NCI-H2107 treated with DMSO at 0.1 percent for 48 hours (cell line): ENCODE results near the gene PHF21B.
"Not testable (repeated sequence)": the region's sequence is repeated elsewhere in the genome, so short reads cannot be mapped to it uniquely, and the experiment has no call there.

Experiments
- DNase-seq: peaks from one replicate; lab custom pipeline; 2025; ENCODE audit not compliant: unreplicated experiment; lab: John Stamatoyannopoulos, UW

Gene PHF21B

GRCh38 chr22:44921766-44922165, 88.0 kb downstream of the PHF21B start:
- not testable (repeated sequence) for DNase-seq

GRCh38 chr22:44920183-44920582, 89.6 kb downstream of the PHF21B start:
- no peak for DNase-seq

DNA sequence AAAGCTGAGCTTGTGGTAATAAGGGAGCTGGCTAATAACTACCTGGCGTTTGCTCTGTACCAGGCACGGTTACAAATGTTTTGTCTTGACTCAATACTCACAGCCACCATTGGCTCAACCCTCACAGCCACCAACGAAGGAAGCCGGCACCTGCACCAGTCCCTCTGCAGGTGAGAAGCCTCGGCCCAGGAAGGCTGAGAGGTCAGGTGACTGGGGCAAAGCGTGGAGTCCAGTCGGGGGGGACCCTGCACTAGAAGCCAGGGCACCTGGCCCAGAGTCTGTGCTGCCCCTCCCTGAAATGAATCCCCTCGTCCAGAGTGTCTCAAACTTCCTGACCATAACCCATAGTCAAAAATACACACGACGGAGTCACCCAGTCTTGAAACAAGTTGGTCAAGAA, 90.1 kb downstream of the PHF21B start:
- no peak for DNase-seq

GRCh38 chr22:44918925-44919392, 90.8 kb downstream of the PHF21B start:
- DNase-seq, result no peak

- no peak for DNase-seq
These were observed 91.5 kb downstream of the PHF21B start for GRCh38 chr22:44918166-44918924.

GRCh38 chr22:44917372-44918165, 92.2 kb downstream of the PHF21B start:
- DNase-seq, result no peak

GRCh38 chr22:44916281-44917231, 93.2 kb downstream of the PHF21B start:
- DNase-seq, result no peak

DNA sequence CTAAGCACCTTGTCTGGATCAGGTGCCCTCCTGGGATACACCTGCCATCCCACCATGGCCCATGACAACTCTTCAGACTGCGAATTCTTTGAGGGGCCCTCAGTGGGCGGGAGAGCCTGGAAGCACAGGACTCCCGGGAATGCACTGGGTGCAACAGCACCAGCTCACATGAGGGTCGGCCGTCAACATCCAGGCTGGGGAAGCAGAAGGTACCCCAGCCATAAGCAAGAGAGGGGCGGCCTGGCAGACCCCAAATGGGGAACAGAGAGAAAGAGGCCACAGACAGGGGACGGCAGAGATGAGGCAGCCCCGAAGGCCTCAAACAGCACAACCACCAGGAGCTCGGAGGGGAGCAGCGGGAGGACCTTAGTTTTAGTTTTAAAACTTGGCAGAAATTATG, 94.4 kb downstream of the PHF21B start:
- DNase-seq, result no peak

- DNase-seq, result no peak
These were observed 95.6 kb downstream of the PHF21B start for GRCh38 chr22:44914026-44914721.

- DNase-seq, result no peak
These were observed 96.4 kb downstream of the PHF21B start for GRCh38 chr22:44913198-44913983.

GRCh38 chr22:44909241-44909640, 100.6 kb downstream of the PHF21B start:
- no peak for DNase-seq

DNA sequence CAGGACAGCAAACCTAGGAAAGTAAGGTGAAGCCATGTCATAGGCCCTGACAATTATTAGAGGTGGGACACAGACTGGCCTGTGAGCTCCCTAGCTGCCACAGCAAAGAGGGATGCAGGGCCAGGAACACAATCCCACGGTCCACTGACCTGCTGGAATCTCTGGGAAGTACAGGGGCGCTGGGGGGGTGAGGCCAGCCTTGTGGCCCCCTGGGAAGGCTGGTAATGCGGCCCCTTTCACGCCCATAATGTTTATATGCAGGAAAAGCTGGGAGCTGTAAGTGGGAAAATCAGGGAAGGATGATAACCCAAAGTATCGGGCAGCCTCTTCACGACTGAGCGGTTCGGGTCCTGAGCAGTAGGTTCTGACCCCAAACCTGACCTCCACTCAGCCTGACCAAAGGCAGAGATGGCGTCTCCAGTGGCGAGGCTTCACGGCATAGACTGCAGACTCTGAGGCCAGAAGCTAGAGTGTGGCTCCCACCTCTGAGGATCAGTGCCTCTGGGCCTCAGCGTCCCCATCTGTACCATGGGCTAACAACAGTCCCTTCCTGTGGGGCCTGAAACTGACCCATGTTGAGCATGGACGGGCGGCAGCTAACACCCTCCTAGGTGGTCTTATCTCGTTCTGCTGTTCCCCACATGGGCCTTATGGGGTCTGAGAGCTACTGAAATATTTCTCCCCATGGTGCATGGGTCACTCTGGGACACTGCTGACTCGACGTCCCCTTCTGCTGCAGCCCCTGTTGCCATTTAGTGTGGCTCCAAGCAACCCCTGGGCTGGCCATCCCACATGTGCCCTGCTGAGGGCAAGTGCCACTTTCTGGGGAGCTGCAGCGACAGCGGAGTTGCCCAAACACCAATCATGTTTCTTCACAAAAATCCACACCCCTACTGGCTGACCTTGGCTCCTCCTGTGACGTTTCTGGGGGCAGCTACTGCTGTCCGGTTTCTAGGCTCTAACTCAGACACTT, 101.8 kb downstream of the PHF21B start:
- DNase-seq, result no peak

DNA sequence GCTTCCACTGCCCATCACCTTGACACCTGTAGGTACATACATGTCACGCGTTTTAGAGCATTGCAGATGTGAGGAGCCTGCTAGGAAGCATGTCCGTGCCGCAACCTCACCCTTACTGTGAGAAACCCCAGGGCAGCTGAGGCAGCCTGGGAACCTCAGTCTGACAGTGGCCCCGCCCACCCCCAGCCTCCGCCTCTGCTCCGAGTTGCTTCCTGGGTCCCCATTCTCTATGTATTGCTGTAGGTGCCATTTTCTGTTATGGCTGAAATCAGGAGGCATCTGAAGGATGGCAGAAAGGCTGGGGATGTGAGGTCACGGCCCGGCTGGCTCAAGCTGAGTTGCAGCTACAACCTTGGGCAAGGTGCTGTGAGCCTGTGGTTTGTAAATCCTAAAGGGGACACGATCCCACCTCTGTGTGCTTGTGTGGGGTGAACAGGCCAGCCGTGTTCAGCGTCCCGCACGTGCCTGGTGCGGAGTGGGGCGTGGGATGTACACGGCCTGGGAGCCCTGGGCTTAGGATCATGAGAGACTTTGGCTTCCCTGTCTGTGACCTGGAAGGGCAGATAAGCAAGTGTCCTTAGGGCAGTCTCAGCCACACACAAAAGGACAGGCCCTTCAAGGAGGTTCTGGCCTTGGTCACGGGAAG, 102.7 kb downstream of the PHF21B start:
- no peak for DNase-seq

DNA sequence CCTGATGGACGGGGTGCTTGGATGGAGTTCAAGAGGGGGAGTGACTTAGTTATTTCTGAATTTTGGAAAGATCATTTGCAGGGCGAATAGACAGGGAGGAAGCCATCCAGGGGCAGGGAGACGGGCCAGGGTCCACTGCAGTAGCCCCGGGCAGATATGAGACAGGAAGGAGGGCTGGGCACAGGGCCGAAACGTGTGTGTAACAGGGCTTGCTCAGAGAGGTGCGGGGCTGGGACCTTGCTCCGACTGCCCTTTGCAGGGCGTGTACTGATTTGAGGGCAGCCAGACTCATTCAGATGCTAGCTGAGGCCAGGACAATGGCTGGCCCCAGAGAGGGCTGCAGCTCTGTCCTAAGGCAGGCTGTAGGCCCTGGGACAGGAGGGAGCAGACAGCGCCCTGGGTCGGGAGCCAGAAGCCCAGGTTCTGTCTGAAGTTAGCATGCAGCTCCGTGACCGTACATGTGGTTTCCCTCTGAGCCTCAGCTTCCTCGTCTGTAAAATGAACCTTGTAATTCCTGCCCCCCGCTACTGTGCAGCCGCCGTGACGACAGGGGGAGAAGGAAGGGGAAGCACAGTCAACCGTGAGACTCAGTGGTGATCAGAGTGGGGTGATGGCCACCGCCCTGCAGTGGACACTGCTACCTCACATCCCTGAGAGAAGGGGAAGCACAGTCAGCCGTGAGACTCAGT, 103.4 kb downstream of the PHF21B start:
- no peak for DNase-seq

DNA sequence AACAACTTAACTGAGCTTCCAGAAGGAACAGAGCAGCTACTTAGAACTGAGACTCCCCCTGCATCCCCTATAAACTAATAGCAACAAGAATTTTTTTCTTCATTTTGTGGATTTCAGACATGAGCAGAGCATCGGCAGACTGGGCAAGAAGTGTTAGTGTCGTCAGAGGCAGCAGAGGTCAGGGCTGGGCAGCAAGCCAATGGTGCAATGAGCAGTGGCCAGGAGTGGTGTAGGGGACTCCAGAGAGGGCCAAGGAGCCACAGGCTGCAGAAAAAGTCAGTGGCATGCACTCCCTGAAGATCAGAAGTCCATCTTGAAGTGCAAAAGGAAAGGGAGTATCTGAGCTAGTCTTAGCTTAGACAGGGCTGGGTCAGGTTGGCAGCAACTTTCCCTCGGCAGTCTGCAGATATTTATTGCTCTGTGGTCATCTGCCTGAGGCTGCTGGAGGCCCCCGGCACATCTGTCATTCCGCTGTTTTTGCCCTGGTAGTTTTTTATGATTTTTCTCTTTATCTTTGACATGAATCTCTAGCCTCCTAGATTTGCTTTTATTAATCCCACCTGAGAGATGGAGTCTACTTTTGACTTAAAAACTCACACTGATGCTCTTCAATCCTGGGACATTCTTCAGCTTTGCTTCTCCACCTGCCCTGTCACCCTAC, 105.2 kb downstream of the PHF21B start:
- DNase-seq, result not testable (repeated sequence)

DNA sequence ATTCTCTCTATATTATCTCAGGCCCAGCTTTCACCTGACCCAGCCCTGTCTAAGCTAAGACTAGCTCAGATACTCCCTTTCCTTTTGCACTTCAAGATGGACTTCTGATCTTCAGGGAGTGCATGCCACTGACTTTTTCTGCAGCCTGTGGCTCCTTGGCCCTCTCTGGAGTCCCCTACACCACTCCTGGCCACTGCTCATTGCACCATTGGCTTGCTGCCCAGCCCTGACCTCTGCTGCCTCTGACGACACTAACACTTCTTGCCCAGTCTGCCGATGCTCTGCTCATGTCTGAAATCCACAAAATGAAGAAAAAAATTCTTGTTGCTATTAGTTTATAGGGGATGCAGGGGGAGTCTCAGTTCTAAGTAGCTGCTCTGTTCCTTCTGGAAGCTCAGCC, 106.6 kb downstream of the PHF21B start:
- DNase-seq, result not testable (repeated sequence)

GRCh38 chr22:44901301-44901700, 108.5 kb downstream of the PHF21B start:
- no peak for DNase-seq
